HK-2 (cell line): Measurements from ENCODE around the gene RICTOR.

Experiments used
- DNase-seq: peaks from one replicate; pipeline ENCODE4 v3.0.0-alpha.2; 2018; ENCODE audit not compliant: unreplicated experiment

RICTOR gene

DNA sequence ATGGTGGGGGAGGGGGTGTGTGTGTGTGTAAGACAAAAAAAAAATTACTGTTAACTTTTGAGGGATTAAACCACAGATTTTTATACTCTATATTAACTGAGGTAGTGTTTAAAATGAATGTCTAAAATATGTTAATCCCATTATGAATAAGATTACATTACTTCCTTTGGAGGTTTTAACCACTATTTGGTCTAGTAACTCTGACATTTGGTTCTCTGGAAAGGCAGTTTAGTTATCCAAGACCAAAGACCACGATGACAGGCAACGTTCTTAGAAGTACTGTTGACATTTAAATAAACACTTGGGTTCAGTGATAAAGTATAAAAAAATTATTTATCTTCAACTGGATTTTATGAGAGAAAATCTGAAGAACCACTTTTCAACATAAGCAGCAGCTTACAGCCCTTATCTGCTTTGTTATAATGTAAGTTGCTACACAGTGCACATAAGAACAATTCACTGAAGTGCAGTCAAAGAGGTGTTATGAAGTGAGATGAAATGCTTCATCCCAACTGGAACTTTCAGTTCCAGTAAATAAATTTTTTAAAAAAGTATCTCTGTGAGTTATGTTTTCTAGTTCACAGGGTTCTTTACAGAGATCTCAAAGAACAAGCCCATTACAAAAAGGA is 133.9 kb downstream of the RICTOR start:
- DNase-seq = no peak

- DNase-seq = no peak
Measured at GRCh38 chr5:38938973-38939372, 135.2 kb downstream of the RICTOR start.

- DNase-seq = no peak
Measured at GRCh38 chr5:38938424-38938823, 135.8 kb downstream of the RICTOR start.

DNA sequence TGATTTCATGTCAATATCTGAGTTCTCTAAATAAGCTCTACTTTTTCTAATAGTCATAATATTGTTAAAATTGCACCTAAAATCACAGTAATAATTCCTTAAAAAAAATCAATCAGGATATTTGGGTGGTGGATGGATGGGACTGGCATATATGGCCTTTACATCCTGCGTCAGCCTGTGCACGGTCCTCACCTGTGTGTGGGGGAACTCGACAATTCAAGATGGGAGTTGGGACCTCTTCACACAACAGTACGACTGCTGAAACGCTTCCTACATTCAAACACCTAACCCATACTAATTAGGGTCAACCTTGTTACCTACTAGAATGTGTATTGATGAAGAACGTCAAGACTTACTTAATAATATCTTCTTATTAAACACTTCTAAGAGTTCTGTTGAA is 137.9 kb downstream of the RICTOR start:
- no peak for DNase-seq

GRCh38 chr5:38935437-38935836 is 138.8 kb downstream of the RICTOR start:
- no peak for DNase-seq

DNA sequence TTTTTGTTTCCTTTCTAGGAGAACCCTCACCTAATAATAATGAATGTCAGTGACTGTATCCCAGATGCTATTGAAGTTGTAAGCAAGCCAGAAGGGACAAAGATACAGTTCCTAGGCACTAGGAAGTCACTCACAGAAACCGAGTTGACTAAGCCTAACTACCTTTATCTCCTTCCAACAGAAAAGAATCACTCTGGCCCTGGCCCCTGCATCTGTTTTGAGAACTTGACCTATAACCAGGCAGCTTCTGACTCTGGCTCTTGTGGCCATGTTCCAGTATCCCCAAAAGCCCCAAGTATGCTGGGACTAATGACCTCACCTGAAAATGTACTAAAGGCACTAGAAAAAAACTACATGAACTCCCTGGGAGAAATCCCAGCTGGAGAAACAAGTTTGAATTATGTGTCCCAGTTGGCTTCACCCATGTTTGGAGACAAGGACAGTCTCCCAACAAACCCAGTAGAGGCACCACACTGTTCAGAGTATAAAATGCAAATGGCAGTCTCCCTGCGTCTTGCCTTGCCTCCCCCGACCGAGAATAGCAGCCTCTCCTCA is 141.3 kb downstream of the RICTOR start:
- DNase-seq = no peak

- no peak for DNase-seq
Measured at GRCh38 chr5:38931731-38932130, 142.5 kb downstream of the RICTOR start.

DNA sequence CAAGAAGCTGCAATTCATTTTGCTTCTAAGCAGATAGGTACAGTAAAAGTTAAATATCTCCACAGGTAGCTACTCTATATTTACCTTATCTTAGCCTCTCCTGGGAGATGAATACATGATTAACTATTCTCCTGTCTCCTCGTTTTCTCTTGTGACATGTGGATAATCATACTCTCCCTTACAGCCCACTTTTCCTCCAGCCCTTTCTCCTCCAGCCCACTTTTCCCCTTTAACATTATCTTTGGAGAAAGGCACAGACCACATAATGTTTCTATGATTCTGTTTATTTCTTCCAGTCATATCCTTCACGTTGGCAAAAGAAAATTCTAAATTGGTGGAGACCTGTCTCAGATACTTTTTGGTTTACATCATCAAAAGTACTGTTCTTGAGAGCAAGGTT is 144.4 kb downstream of the RICTOR start:
- DNase-seq = no peak

GRCh38 chr5:38927470-38927869 is 146.7 kb downstream of the RICTOR start:
- no peak for DNase-seq

DNA sequence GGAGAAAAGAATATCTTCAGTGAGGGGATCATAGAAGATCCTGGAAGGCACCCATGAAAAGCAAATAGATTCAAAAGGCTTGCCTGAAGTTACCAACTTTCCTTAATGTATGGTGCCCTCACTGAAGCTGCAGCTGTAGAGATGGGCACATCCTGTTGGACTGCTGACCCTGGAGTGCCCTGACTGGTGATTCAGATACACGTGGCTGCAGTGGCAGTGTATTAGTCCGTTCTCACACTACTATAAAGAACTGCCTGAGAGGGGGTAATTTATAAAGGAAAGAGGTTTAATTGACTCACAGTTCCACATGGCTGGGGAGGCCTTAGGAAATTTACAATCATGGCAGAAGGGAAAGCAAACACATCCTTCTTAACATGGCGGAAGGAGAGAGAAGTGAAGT is 148.1 kb downstream of the RICTOR start:
- no peak for DNase-seq

DNA sequence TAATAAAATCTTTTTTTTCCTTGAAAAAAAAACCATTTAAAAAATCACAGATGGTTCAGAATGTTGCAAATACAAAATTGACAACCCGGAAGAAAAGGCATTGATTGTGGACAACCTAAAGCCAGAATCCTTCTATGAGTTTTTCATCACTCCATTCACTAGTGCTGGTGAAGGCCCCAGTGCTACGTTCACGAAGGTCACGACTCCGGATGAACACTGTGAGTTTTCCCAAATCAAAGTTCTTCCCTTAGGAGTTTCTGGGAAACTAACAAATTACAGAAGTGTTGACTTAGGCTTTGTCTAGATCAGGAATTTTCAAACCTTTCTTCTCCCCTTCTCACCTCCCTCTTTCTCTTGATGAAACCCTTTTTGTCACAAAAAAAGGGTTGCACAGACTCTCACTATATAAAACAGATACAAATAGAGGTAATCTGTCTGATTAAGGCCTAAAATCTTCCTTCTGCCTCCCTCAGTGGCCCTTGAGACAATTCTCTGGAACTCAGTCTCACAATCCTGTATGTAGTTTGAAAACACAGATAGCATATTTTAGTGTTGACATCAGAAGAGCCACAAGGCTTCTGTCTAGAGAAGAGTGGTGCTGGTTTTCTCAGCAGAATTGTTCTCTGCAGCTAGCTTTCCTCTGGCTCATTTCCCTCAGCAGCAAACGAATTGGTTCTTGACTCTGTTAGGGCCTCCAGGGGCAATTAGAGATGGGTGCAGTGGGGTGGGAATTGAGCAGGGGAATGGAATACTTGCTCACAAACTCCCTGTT is 148.9 kb downstream of the RICTOR start:
- no peak for DNase-seq

DNA sequence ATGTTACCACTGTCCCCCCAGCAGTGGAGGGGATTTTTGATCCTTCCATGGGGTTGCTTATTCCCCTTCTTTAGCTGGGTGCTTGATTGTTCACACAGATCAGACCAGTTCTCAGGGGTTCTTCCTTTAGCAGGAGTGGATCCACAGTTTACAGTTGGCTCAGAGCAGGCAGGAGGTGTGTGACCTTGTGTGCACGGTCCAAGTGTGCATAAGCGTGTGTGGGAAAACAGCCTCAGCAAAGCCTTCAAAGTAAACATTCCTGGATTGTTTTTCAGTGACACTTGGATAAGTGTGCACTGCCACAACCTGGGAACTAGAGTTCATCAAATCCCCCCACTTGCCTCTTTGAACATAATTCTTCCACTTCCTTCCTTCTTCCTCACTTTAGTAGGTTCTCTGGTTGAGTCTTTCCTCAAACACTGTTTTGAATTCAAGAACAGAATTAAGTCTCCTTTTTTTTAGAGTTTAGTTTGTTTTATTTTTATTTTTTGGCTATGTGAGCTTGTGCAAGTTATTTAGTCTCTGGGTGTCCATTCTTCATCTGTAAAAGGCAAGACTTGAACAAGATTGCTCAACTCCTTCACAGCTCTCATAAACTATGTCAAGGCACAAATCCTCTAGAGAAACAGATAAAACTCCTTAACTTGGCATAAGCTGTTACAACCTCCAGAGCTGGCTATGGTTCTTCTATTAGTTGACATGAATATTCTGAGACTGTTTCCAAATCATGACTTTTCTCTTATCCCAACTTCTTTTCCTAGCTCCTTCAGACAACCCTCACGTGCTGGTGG is 150.3 kb downstream of the RICTOR start:
- DNase-seq = no peak

DNA sequence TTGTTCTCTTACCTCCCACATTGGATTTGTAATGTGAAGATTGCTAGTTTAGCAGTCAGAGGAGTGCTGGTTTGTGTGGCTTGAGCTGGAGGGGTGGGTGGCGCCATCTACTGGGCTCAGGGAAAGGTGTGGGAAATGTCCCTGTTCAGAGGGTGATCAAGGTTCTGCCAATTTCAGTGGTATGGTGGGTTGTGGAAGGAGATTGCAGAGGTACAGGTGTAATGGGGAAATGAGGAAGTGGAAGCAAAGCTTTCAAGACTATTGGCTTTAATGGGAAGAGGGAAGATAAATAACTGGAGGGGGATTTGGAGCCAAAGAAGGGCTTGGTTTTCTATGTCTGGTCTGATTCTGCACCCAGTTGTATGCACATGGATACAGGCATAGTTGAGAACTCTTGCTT is 152.0 kb downstream of the RICTOR start:
- DNase-seq = peak; percentile 57

- DNase-seq = no peak
Measured at GRCh38 chr5:38921174-38921573, 153.0 kb downstream of the RICTOR start.

- no peak for DNase-seq
Measured at GRCh38 chr5:38916802-38917201, 157.4 kb downstream of the RICTOR start.

DNA sequence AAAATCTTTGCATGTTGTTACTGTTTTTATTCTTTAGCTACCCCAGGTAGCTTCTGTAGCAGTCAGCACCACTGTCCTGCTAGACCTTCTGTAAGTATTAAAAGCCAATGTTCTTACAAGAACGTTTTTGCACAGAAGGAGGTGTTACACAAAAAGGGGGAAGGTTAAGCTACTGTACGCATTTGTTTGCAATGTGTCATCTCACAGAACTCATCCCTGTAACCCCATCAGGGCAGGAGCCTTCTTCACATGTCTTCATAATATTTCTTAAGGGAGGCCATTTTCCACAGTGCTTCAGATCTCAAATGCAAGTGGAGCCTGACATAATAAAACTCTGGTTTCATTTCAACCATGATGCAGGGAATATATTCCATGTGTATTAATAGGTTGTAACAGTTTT is 160.5 kb downstream of the RICTOR start:
- DNase-seq = no peak

GRCh38 chr5:38911933-38912332 is 162.3 kb downstream of the RICTOR start:
- DNase-seq = no peak

GRCh38 chr5:38906503-38906902 is 167.7 kb downstream of the RICTOR start:
- DNase-seq = no peak

GRCh38 chr5:38905516-38905915 is 168.7 kb downstream of the RICTOR start:
- DNase-seq = no peak

GRCh38 chr5:38899936-38900335 is 174.3 kb downstream of the RICTOR start:
- DNase-seq = no peak

- DNase-seq = no peak
Measured at GRCh38 chr5:38896760-38897159, 177.4 kb downstream of the RICTOR start.

DNA sequence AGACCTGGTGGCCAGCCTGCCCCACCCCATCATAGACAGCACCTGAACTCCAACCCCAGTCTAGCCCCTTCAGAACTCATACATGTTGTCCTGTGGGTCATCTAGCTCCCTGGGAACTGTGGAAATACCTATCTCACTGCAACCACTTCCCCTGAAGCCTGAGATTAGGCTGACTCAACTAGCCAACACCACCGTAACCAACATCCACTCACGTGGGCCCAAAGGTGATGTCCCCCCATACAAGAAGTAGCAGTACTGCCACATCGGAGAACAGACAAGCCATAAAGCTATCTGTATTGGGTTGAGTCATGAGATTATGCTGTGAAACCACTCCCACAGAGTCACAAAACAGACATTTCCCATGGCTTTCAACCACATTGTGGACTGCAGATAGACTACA is 181.8 kb downstream of the RICTOR start:
- no peak for DNase-seq

DNA sequence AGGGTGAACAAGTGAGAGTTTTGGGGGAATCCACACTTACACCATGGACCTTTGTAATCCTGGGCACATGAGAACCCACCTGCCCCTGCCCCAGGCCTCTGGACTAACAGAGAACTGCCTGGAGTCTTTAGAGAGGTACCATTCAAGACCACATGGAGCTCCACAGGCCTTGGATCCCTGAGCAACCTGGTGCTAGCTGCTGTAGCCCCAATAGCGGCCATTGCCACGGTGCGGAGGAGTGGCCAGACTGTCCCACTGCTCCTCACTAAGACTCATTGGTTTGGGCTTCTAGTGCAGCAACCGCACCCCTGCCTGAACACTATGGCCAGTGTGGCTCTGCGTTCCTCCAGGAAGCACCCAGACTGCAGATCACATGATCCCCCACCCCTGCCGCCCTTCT is 182.6 kb downstream of the RICTOR start:
- DNase-seq = no peak
